Gastroesophageal sphincter (tissue), 4 donors: Measurements from ENCODE around the gene C1QL1. TPM values are rescaled to one million over a fixed set of nuclear protein-coding genes. Genes with fewer than 3 reads are reported as not detected.

Experiments used
- ATAC-seq: fragments of 150-250 bp; one replicate; pipeline ENCODE4 v1.9.1; 2016; ENCODE audit warnings: mild to moderate bottlenecking, moderate library complexity
- H3K27ac ChIP-seq, 4 donors: fragments of 200-600 bp; sonication (generic) in 3 of 4; 1 replicate in 3 of 4; 2 replicates in 1 of 4; pipeline ENCODE4 v1.5.1; 2016 to 2019
- H3K27me3 ChIP-seq: fragments of 200-600 bp; sonication (generic); one replicate; pipeline ENCODE4 v1.5.1; 2019
- H3K36me3 ChIP-seq, 2 donors: fragments of 200-600 bp; sonication (generic); one replicate each; pipeline ENCODE4 v1.5.1; 2019; ENCODE audit warnings: control low read depth in 1 of 2
- H3K4me1 ChIP-seq, 3 donors: fragments of 200-600 bp; sonication (generic); 1 replicate in 2 of 3; 2 replicates in 1 of 3; pipeline ENCODE4 v1.5.1; 2016 to 2019; ENCODE audit warnings: control low read depth in 2 of 3
- H3K4me3 ChIP-seq, 2 donors: fragments of 200-600 bp; sonication (generic); one replicate each; pipeline ENCODE4 v1.5.1; 2019; ENCODE audit warnings: mild to moderate bottlenecking in 1 of 2, moderate library complexity in 1 of 2
- H3K9me3 ChIP-seq, 3 donors: fragments of 200-600 bp; sonication (generic); one replicate each; pipeline ENCODE4 v1.5.1; 2017 to 2019; ENCODE audit warnings: control low read depth in 2 of 3
- EP300 ChIP-seq: sonication (generic); formaldehyde crosslinking; IDR thresholded peaks from one replicate; pipeline ENCODE4 v1.6.1; 2017; ENCODE audit warnings: antibody characterized with exemption, mild to moderate bottlenecking
- POLR2A ChIP-seq, 2 donors: fragments of 450-650 bp; IDR thresholded peaks; one replicate each; pipeline ENCODE4 v1.6.1; 2017; ENCODE audit warnings: antibody characterized with exemption in 2 of 2, mild to moderate bottlenecking in 2 of 2, moderate library complexity in 1 of 2
- POLR2AphosphoS5 ChIP-seq: sonication (generic); formaldehyde crosslinking; IDR thresholded peaks from one replicate; pipeline ENCODE4 v1.6.1; 2017; ENCODE audit warnings: antibody characterized with exemption
- WGBS, 2 donors: methylation state at CpG; one replicate each; pipeline ENCODE4 v1.1.5; 2018; ENCODE audit warnings: low coverage in 1 of 2; 5-methylcytosine and 5-hydroxymethylcytosine counted together
- total RNA-seq, 4 donors: library from RNA; depleted of rRNA; stranded (reverse); fragments of >200 nt; gene quantifications; one replicate each; pipeline ENCODE4 v1.1.0, GENCODE V29; 2016
- TF ChIP-seq, protein P1 (sequence below), 4 experiments: fragments of 200-600 bp in 2 of 4; fragments of 450-650 bp in 2 of 4; sonication (generic) in 1 of 4; IDR thresholded peaks; one replicate each; pipeline ENCODE4 v1.5.1; 2017 to 2019; ENCODE audit warnings: antibody characterized with exemption in 4 of 4, mild to moderate bottlenecking in 2 of 4, moderate library complexity in 2 of 4

Gene C1QL1
- total RNA-seq, 4 donors from 2014 or later: 4.1 to 7.1 (median 5.0) TPM

- Histone ChIP-seq H3K27me3 (no peaks in the 10 kb centered on the region), H3K4me1 (no peaks in the 10 kb centered on the region), H3K36me3 (no peaks in the 10 kb centered on the region), H3K9me3 (no peaks in the 10 kb centered on the region), H3K27ac (no peak overlapping the region), H3K4me3 (no peak overlapping the region)
- no peak for ATAC-seq
- no peak for TF ChIP-seq POLR2AphosphoS5
- TF ChIP-seq POLR2A (IDR thresholded peaks at IDR 0.05): no peak
- no peak for TF ChIP-seq EP300
- TF ChIP-seq, protein P1, sequence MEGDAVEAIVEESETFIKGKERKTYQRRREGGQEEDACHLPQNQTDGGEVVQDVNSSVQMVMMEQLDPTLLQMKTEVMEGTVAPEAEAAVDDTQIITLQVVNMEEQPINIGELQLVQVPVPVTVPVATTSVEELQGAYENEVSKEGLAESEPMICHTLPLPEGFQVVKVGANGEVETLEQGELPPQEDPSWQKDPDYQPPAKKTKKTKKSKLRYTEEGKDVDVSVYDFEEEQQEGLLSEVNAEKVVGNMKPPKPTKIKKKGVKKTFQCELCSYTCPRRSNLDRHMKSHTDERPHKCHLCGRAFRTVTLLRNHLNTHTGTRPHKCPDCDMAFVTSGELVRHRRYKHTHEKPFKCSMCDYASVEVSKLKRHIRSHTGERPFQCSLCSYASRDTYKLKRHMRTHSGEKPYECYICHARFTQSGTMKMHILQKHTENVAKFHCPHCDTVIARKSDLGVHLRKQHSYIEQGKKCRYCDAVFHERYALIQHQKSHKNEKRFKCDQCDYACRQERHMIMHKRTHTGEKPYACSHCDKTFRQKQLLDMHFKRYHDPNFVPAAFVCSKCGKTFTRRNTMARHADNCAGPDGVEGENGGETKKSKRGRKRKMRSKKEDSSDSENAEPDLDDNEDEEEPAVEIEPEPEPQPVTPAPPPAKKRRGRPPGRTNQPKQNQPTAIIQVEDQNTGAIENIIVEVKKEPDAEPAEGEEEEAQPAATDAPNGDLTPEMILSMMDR (IDR thresholded peaks at IDR 0.05): no peak
- 100% methylated on average over 1 of the region's 34 CpGs; no CpG with 5 or more reads in 1 of the 2 donors for WGBS, 2 donors
These were observed 34.0 kb downstream of the C1QL1 start for GRCh38 chr17:44933824-44934744.

GRCh38 chr17:44932787-44933097, 35.4 kb downstream of the C1QL1 start:
- Histone ChIP-seq H3K9me3 (no peaks in the 10 kb centered on the region), H3K4me3 (no peak overlapping the region), H3K4me1 (no peaks in the 10 kb centered on the region), H3K27ac (no peak overlapping the region), H3K27me3 (no peaks in the 10 kb centered on the region), H3K36me3 (no peaks in the 10 kb centered on the region)
- WGBS, 2 donors: no CpG with 5 or more reads among the region's 6 CpGs
- no peak for TF ChIP-seq EP300
- no peak for ATAC-seq

DNA sequence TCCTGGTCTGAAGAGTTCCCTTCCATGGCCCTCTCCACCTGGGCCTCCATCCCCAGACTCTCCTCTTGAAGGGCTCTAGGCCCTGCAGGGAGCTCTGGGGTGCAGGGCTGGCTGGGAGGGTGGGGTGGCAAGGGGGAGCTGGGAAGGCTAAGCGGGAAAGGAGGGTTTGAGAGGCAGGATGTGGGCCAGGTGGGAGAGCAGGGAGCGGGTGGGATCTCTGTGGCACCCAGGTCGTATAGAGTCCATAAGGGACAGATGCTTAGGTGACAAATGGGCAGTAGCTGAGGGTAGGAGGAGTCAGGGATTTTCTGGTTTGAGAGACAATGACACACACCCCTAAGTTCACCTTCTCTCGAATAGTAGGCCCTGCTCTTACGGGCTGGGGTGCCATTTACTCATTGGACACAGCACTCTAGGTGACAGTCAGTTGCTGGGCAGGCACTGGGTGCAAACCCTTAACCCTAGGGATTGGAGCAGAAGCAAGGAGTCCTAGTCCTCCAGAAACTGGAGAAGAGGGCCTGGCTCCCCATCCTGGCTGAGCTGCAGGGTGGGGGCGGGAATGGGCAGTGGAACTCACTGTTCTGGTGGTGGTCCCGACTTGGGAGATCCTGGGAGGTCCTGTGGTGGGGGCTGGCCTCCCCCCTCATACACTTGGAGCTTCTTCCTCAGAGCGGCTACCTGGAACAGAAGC, 35.9 kb downstream of the C1QL1 start:
- WGBS, 2 donors: 100% methylated on average over 1 of the region's 8 CpGs; no CpG with 5 or more reads in 1 of the 2 donors
- H3K9me3 ChIP-seq: no peaks in the 10 kb centered on the region
- no peak for ATAC-seq
- H3K4me1 ChIP-seq: no peaks in the 10 kb centered on the region
- H3K27ac ChIP-seq: no peak overlapping the region
- H3K4me3 ChIP-seq: no peak overlapping the region
- H3K27me3 ChIP-seq: no peaks in the 10 kb centered on the region
- no peaks in the 10 kb centered on the region for H3K36me3 ChIP-seq
- TF ChIP-seq POLR2AphosphoS5: no peak
- TF ChIP-seq POLR2A (IDR thresholded peaks at IDR 0.05): no peak
- TF ChIP-seq, protein P1 (IDR thresholded peaks at IDR 0.05): no peak
- no peak for TF ChIP-seq EP300

GRCh38 chr17:44931376-44931775, 36.7 kb downstream of the C1QL1 start:
- 87 to 93% methylated on average over 3 to 5 of the region's 5 CpGs for WGBS, 2 donors
- Histone ChIP-seq H3K36me3 (no peaks in the 10 kb centered on the region), H3K4me3 (no peak overlapping the region), H3K4me1 (no peaks in the 10 kb centered on the region), H3K27me3 (no peaks in the 10 kb centered on the region), H3K27ac (no peak overlapping the region), H3K9me3 (no peaks in the 10 kb centered on the region)
- TF ChIP-seq POLR2AphosphoS5 (no peak), POLR2A (IDR thresholded peaks at IDR 0.05) (no peak), EP300 (no peak)
- TF ChIP-seq, protein P1 (IDR thresholded peaks at IDR 0.05): no peak
- ATAC-seq: no peak

DNA sequence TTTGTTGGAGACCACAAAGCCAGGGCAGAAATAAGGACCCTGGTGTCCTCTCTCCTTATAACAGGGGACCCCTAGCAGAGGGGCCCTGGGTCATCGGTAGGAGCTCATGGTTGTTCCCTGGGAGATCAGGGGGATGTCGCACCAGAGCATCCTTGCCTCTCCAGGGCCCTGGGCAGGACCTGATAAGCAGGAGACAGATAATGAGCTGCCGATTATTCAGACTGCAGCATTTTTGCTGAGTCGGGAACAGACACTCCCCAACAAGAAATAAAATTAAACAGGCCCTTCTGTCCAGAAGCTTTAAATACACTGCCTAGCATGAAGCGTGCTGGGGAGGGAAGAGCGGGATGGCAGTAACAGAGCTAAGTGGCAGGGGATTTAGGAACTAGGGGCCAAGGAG, 37.4 kb downstream of the C1QL1 start:
- ATAC-seq: no peak
- no peaks in the 10 kb centered on the region for H3K27me3 ChIP-seq
- H3K4me3 ChIP-seq: no peak overlapping the region
- no peaks in the 10 kb centered on the region for H3K9me3 ChIP-seq
- TF ChIP-seq EP300 (no peak), POLR2AphosphoS5 (no peak), POLR2A (IDR thresholded peaks at IDR 0.05) (no peak)
- TF ChIP-seq, protein P1 (IDR thresholded peaks at IDR 0.05): no peak
- no peaks in the 10 kb centered on the region for H3K36me3 ChIP-seq
- H3K27ac ChIP-seq: no peak overlapping the region
- 71% methylated on average over 4 of the region's 6 CpGs; no CpG with 5 or more reads in 1 of the 2 donors for WGBS, 2 donors
- H3K4me1 ChIP-seq: no peaks in the 10 kb centered on the region
